ENCODE results near the gene OTOG. TPM values are rescaled to one million over a fixed set of nuclear protein-coding genes. Genes with fewer than 3 reads are reported as not detected.

OTOG gene
- total and polyA plus RNA-seq, 2 experiments from 2014 or later, result not detected

GRCh38 chr11:17591293-17591692, 44.2 kb downstream of the OTOG start:
- in situ Hi-C loops (cut with MboI), result loop anchor here (10.0 kb wide), 1 partner anchor 384 kb away; no protein-coding TSS in a partner anchor

GRCh38 chr11:17593466-17594245, 46.6 kb downstream of the OTOG start:
- no peaks in the 10 kb centered on the region; the same call in none of the 2 replicates for H3K27me3 ChIP-seq (replicated peaks; ENCODE audit: insufficient read depth)
- H3K36me3 ChIP-seq (ENCODE audit: low read depth), result no peaks in the 10 kb centered on the region
- H2AFZ ChIP-seq, result no peak overlapping the region
- no peak for TF ChIP-seq EZH2 (IDR thresholded peaks at IDR 0.05; ENCODE audit: insufficient read depth, poor library complexity, severe bottlenecking)
- no peak for TF ChIP-seq EZH2phosphoT487 (IDR thresholded peaks at IDR 0.05; ENCODE audit: insufficient read depth, low read depth)
- no peaks in the 10 kb centered on the region for H4K20me1 ChIP-seq (ENCODE audit: insufficient read depth)
- no peaks in the 10 kb centered on the region for H3K4me1 ChIP-seq (ENCODE audit: insufficient read depth)
- H3K9me3 ChIP-seq (ENCODE audit: low read depth), result no peaks in the 10 kb centered on the region
- H3K4me3 ChIP-seq, result no peak overlapping the region
- no peaks in the 10 kb centered on the region for H3K79me2 ChIP-seq (ENCODE audit: insufficient read depth)
- in situ Hi-C loops (cut with MboI), result loop anchor here (10.0 kb wide), 1 partner anchor 381 kb away; no protein-coding TSS in a partner anchor
- 35 to 42% methylated on average over 9 of the region's 9 CpGs for WGBS, 2 experiments (ENCODE audit: low coverage in 1 of 2, low lambda C conversion rate in 2 of 2, missing lambda C conversion rate in 2 of 2)
- H3K27ac ChIP-seq, result no peak overlapping the region
- H3F3A ChIP-seq (ENCODE audit: insufficient read depth), result no peaks in the 10 kb centered on the region
- no peak overlapping the region for H3K4me2 ChIP-seq (ENCODE audit: unreplicated experiment)
- H3K9ac ChIP-seq, result no peak overlapping the region
- DNase-seq, result no peak
- no peaks in the 10 kb centered on the region for H3K9me2 ChIP-seq (ENCODE audit: insufficient read depth)

More at GRCh38 chr11:17591293-17591692, 44.2 kb downstream of the OTOG start:
- H3K27ac ChIP-seq, result no peak overlapping the region
- H3K79me2 ChIP-seq (ENCODE audit: insufficient read depth), result no peaks in the 10 kb centered on the region
- DNase-seq, result no peak
- H3K4me1 ChIP-seq (ENCODE audit: insufficient read depth), result no peaks in the 10 kb centered on the region
- H3F3A ChIP-seq (ENCODE audit: insufficient read depth), result no peaks in the 10 kb centered on the region
- no peak overlapping the region for H2AFZ ChIP-seq
- H3K4me3 ChIP-seq, result no peak overlapping the region
- H3K36me3 ChIP-seq (ENCODE audit: low read depth), result no peaks in the 10 kb centered on the region
- H3K9me2 ChIP-seq (ENCODE audit: insufficient read depth), result no peaks in the 10 kb centered on the region
- no peak overlapping the region for H3K4me2 ChIP-seq (ENCODE audit: unreplicated experiment)
- no peaks in the 10 kb centered on the region for H4K20me1 ChIP-seq (ENCODE audit: insufficient read depth)
- H3K9me3 ChIP-seq (ENCODE audit: low read depth), result no peaks in the 10 kb centered on the region
- no peak overlapping the region for H3K9ac ChIP-seq
- WGBS, 2 experiments (ENCODE audit: low coverage in 1 of 2, low lambda C conversion rate in 2 of 2, missing lambda C conversion rate in 2 of 2), result 59 to 61% methylated on average over 11 of the region's 11 CpGs
- TF ChIP-seq EZH2 (IDR thresholded peaks at IDR 0.05; ENCODE audit: insufficient read depth, poor library complexity, severe bottlenecking) (no peak), EZH2phosphoT487 (IDR thresholded peaks at IDR 0.05; ENCODE audit: insufficient read depth, low read depth) (no peak)
- H3K27me3 ChIP-seq (replicated peaks; ENCODE audit: insufficient read depth), result no peaks in the 10 kb centered on the region; the same call in none of the 2 replicates

GRCh38 chr11:17594686-17595192, 47.7 kb downstream of the OTOG start:
- no peak overlapping the region for H3K9ac ChIP-seq
- no peaks in the 10 kb centered on the region for H3K36me3 ChIP-seq (ENCODE audit: low read depth)
- no peak overlapping the region for H3K4me2 ChIP-seq (ENCODE audit: unreplicated experiment)
- H3K27ac ChIP-seq, result no peak overlapping the region
- H3F3A ChIP-seq (ENCODE audit: insufficient read depth), result no peaks in the 10 kb centered on the region
- TF ChIP-seq EZH2phosphoT487 (IDR thresholded peaks at IDR 0.05; ENCODE audit: insufficient read depth, low read depth) (no peak), EZH2 (IDR thresholded peaks at IDR 0.05; ENCODE audit: insufficient read depth, poor library complexity, severe bottlenecking) (no peak)
- no peaks in the 10 kb centered on the region for H3K79me2 ChIP-seq (ENCODE audit: insufficient read depth)
- H4K20me1 ChIP-seq (ENCODE audit: insufficient read depth), result no peaks in the 10 kb centered on the region
- no peaks in the 10 kb centered on the region for H3K4me1 ChIP-seq (ENCODE audit: insufficient read depth)
- no peak overlapping the region for H3K4me3 ChIP-seq
- no peak for DNase-seq
- H3K27me3 ChIP-seq (replicated peaks; ENCODE audit: insufficient read depth), result no peaks in the 10 kb centered on the region; the same call in none of the 2 replicates
- no peak overlapping the region for H2AFZ ChIP-seq
- no peaks in the 10 kb centered on the region for H3K9me2 ChIP-seq (ENCODE audit: insufficient read depth)
- no peaks in the 10 kb centered on the region for H3K9me3 ChIP-seq (ENCODE audit: low read depth)
- in situ Hi-C loops (cut with MboI), result loop anchor here (10.0 kb wide), 1 partner anchor 380 kb away; no protein-coding TSS in a partner anchor
- 52 to 60% methylated on average over 5 of the region's 5 CpGs for WGBS, 2 experiments (ENCODE audit: low coverage in 1 of 2, low lambda C conversion rate in 2 of 2, missing lambda C conversion rate in 2 of 2)

- H3K9me3 ChIP-seq (ENCODE audit: low read depth), result no peaks in the 10 kb centered on the region
- H3K9me2 ChIP-seq (ENCODE audit: insufficient read depth), result no peaks in the 10 kb centered on the region
- H3K9ac ChIP-seq, result no peak overlapping the region
- TF ChIP-seq EZH2phosphoT487 (IDR thresholded peaks at IDR 0.05; ENCODE audit: insufficient read depth, low read depth) (no peak), EZH2 (IDR thresholded peaks at IDR 0.05; ENCODE audit: insufficient read depth, poor library complexity, severe bottlenecking) (no peak)
- H3K4me3 ChIP-seq, result no peak overlapping the region
- no peak overlapping the region for H3K4me2 ChIP-seq (ENCODE audit: unreplicated experiment)
- WGBS, 2 experiments (ENCODE audit: low coverage in 1 of 2, low lambda C conversion rate in 2 of 2, missing lambda C conversion rate in 2 of 2), result 35 to 40% methylated on average over 7 of the region's 7 CpGs
- no peaks in the 10 kb centered on the region for H3K36me3 ChIP-seq (ENCODE audit: low read depth)
- DNase-seq, result no peak
- in situ Hi-C loops (cut with MboI), result loop anchor here (10.0 kb wide), 1 partner anchor 379 kb away; no protein-coding TSS in a partner anchor
- H3K27ac ChIP-seq, result no peak overlapping the region
- no peaks in the 10 kb centered on the region for H3F3A ChIP-seq (ENCODE audit: insufficient read depth)
- H2AFZ ChIP-seq, result no peak overlapping the region
- H3K79me2 ChIP-seq (ENCODE audit: insufficient read depth), result no peaks in the 10 kb centered on the region
- H4K20me1 ChIP-seq (ENCODE audit: insufficient read depth), result no peaks in the 10 kb centered on the region
- no peaks in the 10 kb centered on the region for H3K4me1 ChIP-seq (ENCODE audit: insufficient read depth)
- no peaks in the 10 kb centered on the region; the same call in none of the 2 replicates for H3K27me3 ChIP-seq (replicated peaks; ENCODE audit: insufficient read depth)
These were observed 48.7 kb downstream of the OTOG start for GRCh38 chr11:17595526-17596309.

Measured in GM23248 (cell line).